SU-DHL-6 (cell line): ENCODE data around the gene WDR93.

Experiments used
- H2AFZ ChIP-seq: fragments of 200-600 bp; sonication (generic); 2 replicates; pipeline ENCODE4 v1.6.1; 2014; ENCODE audit warnings: low read depth, mild to moderate bottlenecking, moderate library complexity, mixed read lengths, antibody characterized with exemption, low read length; ENCODE audit not compliant: severe bottlenecking
- H3F3A ChIP-seq: fragments of 200-600 bp; shearing (Covaris generic); 2 replicates; pipeline ENCODE4 v1.6.0; 2016; ENCODE audit warnings: antibody characterized with exemption, mild to moderate bottlenecking; ENCODE audit not compliant: insufficient read depth
- H3K27ac ChIP-seq: fragments of 200-600 bp; sonication (generic); 2 replicates; pipeline ENCODE4 v1.5.1; 2016; ENCODE audit warnings: low read depth, mild to moderate bottlenecking, low read length, moderate library complexity, mixed read lengths
- H3K27me3 ChIP-seq: fragments of 200-600 bp; sonication (generic), shearing (Covaris generic); 2 replicates; pipeline ENCODE4 v1.6.0; 2014; ENCODE audit warnings: mild to moderate bottlenecking, low read length
- H3K36me3 ChIP-seq: fragments of 200-600 bp; sonication (generic); 2 replicates; pipeline ENCODE4 v1.6.1; 2014; ENCODE audit warnings: mild to moderate bottlenecking, low read length, mixed read lengths
- H3K4me2 ChIP-seq: fragments of 300-600, 200-600 bp; shearing (Covaris generic), sonication (generic); 2 replicates; pipeline ENCODE4 v1.6.0; 2014; ENCODE audit warnings: low read length, low read depth, mild to moderate bottlenecking; ENCODE audit not compliant: poor library complexity, severe bottlenecking
- H3K4me3 ChIP-seq: fragments of 200-600 bp; sonication (generic); 2 replicates; pipeline ENCODE4 v1.5.1; 2014; ENCODE audit warnings: antibody characterized with exemption, low read length, mild to moderate bottlenecking, mixed read lengths; ENCODE audit not compliant: insufficient read depth, poor library complexity, severe bottlenecking
- H3K79me2 ChIP-seq: fragments of 200-600 bp; sonication (generic); 2 replicates; pipeline ENCODE4 v1.6.1; 2014; ENCODE audit warnings: mild to moderate bottlenecking, low read length, moderate library complexity; ENCODE audit not compliant: insufficient read depth
- H3K9ac ChIP-seq: fragments of 200-600 bp; sonication (generic); 2 replicates; pipeline ENCODE4 v1.7.0; 2014; ENCODE audit warnings: mild to moderate bottlenecking, low read length
- H3K9me2 ChIP-seq: fragments of 200-600 bp; sonication (generic); replicated peaks from 2 replicates; pipeline ENCODE4 v1.6.1; 2014; ENCODE audit warnings: low read length; ENCODE audit not compliant: insufficient read depth
- H3K9me3 ChIP-seq: fragments of 200-600 bp; sonication (generic); 2 replicates; pipeline ENCODE4 v1.6.1; 2014; ENCODE audit warnings: low read length, mixed read lengths; ENCODE audit not compliant: insufficient read depth
- H4K20me1 ChIP-seq: fragments of 200-600 bp; sonication (generic); 2 replicates; pipeline ENCODE4 v1.6.1; 2014; ENCODE audit warnings: low read depth, mild to moderate bottlenecking, antibody characterized with exemption, low read length, moderate library complexity, mixed read lengths
- EZH2phosphoT487 ChIP-seq: fragments of 200-600 bp; sonication (generic), shearing (Covaris generic); conservative IDR thresholded peaks from 2 replicates; pipeline ENCODE4 v1.6.1; 2018; ENCODE audit warnings: mild to moderate bottlenecking, antibody characterized with exemption, low read length, moderate library complexity, mixed read lengths
- TF ChIP-seq, protein P1 (sequence below): fragments of 200-600 bp; sonication (generic); IDR thresholded peaks from one replicate; pipeline ENCODE4 v1.5.1; 2017; ENCODE audit warnings: antibody characterized with exemption, mild to moderate bottlenecking, low read length, moderate library complexity; ENCODE audit not compliant: insufficient read depth, poor library complexity, severe bottlenecking

WDR93 gene

DNA sequence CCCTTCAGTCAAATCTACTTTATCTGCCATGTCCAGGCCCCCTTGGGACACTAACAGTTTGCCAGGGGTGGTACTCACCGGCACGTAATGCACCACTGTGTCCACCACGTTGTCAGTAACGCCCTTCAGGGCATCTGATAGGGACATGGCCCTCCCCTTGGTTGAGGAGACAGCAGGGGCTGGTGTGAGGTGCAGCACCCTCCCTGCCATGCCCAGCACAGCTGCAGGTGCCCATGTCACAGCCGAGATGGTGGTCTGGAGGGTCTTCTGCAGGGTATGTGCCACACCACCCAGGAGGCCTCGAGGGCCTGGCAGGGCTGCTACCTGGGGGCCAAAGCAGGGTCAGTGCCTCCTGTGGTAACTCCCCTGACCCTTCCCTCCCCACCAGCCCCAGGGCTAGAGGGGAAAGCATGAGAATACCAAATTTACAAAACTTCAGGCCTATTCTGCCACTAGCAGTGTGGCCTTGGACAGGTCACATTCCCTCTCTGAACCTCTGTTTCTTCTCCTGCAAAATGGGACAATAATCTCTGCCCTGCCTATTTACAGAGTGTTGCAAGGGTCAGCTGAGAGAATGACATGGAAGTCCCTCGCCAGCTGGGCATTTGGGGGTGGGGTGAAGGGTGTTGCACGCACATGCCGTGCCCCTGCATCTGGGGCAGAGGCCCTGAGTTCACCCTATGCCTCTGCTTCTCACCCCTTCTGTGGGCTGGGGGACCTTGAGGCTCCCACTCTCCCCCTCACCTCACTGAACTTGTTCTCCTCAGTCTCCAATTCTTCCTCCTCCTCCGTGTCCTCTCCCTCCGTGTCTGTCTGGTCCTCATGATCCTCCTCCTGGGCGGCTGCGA, 23.5 kb upstream of the WDR93 start:
- H3K27ac ChIP-seq, result no peak overlapping the region
- no peaks in the 10 kb centered on the region for H3K9me2 ChIP-seq
- no peak overlapping the region for H3K9ac ChIP-seq
- no peak overlapping the region for H3K4me3 ChIP-seq
- no peak overlapping the region for H3K4me2 ChIP-seq
- no peaks in the 10 kb centered on the region for H4K20me1 ChIP-seq
- no peak for TF ChIP-seq EZH2phosphoT487
- TF ChIP-seq, protein P1, sequence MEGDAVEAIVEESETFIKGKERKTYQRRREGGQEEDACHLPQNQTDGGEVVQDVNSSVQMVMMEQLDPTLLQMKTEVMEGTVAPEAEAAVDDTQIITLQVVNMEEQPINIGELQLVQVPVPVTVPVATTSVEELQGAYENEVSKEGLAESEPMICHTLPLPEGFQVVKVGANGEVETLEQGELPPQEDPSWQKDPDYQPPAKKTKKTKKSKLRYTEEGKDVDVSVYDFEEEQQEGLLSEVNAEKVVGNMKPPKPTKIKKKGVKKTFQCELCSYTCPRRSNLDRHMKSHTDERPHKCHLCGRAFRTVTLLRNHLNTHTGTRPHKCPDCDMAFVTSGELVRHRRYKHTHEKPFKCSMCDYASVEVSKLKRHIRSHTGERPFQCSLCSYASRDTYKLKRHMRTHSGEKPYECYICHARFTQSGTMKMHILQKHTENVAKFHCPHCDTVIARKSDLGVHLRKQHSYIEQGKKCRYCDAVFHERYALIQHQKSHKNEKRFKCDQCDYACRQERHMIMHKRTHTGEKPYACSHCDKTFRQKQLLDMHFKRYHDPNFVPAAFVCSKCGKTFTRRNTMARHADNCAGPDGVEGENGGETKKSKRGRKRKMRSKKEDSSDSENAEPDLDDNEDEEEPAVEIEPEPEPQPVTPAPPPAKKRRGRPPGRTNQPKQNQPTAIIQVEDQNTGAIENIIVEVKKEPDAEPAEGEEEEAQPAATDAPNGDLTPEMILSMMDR, result no peak
- no peaks in the 10 kb centered on the region for H3F3A ChIP-seq
- no peaks in the 10 kb centered on the region for H3K79me2 ChIP-seq
- no peak overlapping the region for H2AFZ ChIP-seq
- no peaks in the 10 kb centered on the region for H3K27me3 ChIP-seq
- no peaks in the 10 kb centered on the region for H3K9me3 ChIP-seq
- no peaks in the 10 kb centered on the region for H3K36me3 ChIP-seq

DNA sequence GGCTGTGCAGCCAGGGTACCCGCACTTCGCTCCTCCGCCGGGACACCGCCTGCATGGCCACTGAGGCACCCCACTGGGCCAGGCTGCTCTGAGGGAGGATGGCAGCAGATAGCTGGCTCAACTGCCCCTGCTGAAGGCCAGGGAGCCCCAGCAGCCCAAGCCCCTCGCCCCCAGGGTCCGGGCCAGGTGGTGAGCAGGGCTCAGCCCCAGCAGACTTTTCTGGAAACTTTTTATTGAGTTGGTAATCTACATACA, 23.0 kb upstream of the WDR93 start:
- H3K27ac ChIP-seq, result no peak overlapping the region
- H3K9me3 ChIP-seq, result no peaks in the 10 kb centered on the region
- no peaks in the 10 kb centered on the region for H3K9me2 ChIP-seq
- H3K36me3 ChIP-seq, result no peaks in the 10 kb centered on the region
- H4K20me1 ChIP-seq, result no peaks in the 10 kb centered on the region
- no peak overlapping the region for H3K9ac ChIP-seq
- TF ChIP-seq, protein P1, result no peak
- TF ChIP-seq EZH2phosphoT487, result no peak
- no peaks in the 10 kb centered on the region for H3F3A ChIP-seq
- no peak overlapping the region for H3K4me3 ChIP-seq
- H2AFZ ChIP-seq, result no peak overlapping the region
- H3K27me3 ChIP-seq, result no peaks in the 10 kb centered on the region
- H3K4me2 ChIP-seq, result no peak overlapping the region
- no peaks in the 10 kb centered on the region for H3K79me2 ChIP-seq

DNA sequence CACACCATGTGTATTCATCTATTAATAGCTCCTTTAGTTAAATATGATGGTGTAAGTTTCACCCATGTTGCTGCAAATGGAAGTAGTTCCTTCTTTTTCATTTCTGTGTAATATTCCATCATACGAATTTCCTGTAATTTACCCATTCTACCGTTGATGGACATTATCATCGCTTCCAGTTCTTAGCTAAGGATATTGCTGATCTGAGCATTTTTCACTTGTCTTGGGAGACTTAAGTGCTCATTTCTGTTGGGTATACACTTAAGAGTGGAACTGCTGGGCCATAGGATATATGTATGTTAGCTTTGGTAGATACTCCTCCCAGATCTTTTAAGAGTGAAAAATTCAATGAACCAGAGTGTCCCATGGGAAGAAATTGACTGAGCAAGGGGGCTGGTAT, 22.4 kb upstream of the WDR93 start:
- no peaks in the 10 kb centered on the region for H3F3A ChIP-seq
- TF ChIP-seq EZH2phosphoT487, result no peak
- TF ChIP-seq, protein P1, result no peak
- H2AFZ ChIP-seq, result no peak overlapping the region
- H3K9me2 ChIP-seq, result no peaks in the 10 kb centered on the region
- no peaks in the 10 kb centered on the region for H3K9me3 ChIP-seq
- H3K4me2 ChIP-seq, result no peak overlapping the region
- no peaks in the 10 kb centered on the region for H3K79me2 ChIP-seq
- no peak overlapping the region for H3K27ac ChIP-seq
- H3K27me3 ChIP-seq, result no peaks in the 10 kb centered on the region
- no peaks in the 10 kb centered on the region for H4K20me1 ChIP-seq
- no peak overlapping the region for H3K9ac ChIP-seq
- H3K4me3 ChIP-seq, result no peak overlapping the region
- H3K36me3 ChIP-seq, result no peaks in the 10 kb centered on the region
